Stimulated activated CD8-positive, alpha-beta memory T cell treated with anti-CD3 and anti-CD28 coated beads, Interleukin-15, amount 100 ng/mL, for 1 hour (primary cell): ENCODE results near the gene USP5.
A peak's percentile ranks its signal among the peaks of the same experiment; 100 is the strongest.

Experiments used
- DNase-seq: peaks from one replicate; pipeline ENCODE4 v3.0.0-alpha.2; 2020; ENCODE audit warnings: low read depth

USP5 gene

GRCh38 chr12:6851921-6852650 is at the start of gene USP5:
USP5 (plus strand) TSS chr12:6852150; CDS start chr12:6852180, 30 bp downstream.
- DNase-seq, result peak; percentile 91

- no peak for DNase-seq
Measured at GRCh38 chr12:6807170-6807569, 44.8 kb upstream of the USP5 start.

- DNase-seq, result no peak
Measured at GRCh38 chr12:6809056-6809455, 42.9 kb upstream of the USP5 start.

GRCh38 chr12:6810758-6811157 is 41.2 kb upstream of the USP5 start:
- no peak for DNase-seq

- no peak for DNase-seq
Measured at GRCh38 chr12:6813363-6813762, 38.6 kb upstream of the USP5 start.

- DNase-seq, result no peak
Measured at GRCh38 chr12:6816598-6816997, 35.4 kb upstream of the USP5 start.

- no peak for DNase-seq
Measured at GRCh38 chr12:6817098-6817497, 34.9 kb upstream of the USP5 start.

GRCh38 chr12:6817662-6818157 is 34.2 kb upstream of the USP5 start:
- no peak for DNase-seq

GRCh38 chr12:6818222-6818621 is 33.7 kb upstream of the USP5 start:
- no peak for DNase-seq

GRCh38 chr12:6818645-6819044 is 33.3 kb upstream of the USP5 start:
- no peak for DNase-seq

GRCh38 chr12:6819106-6820030 is 32.6 kb upstream of the USP5 start:
- no peak for DNase-seq

- DNase-seq, result no peak
Measured at GRCh38 chr12:6820166-6820565, 31.8 kb upstream of the USP5 start.

GRCh38 chr12:6821591-6822425 is 30.1 kb upstream of the USP5 start, which contains the start of gene GPR162:
GPR162 (plus strand) TSS chr12:6821821; CDS start chr12:6823899, 2,078 bp downstream.
- DNase-seq, result no peak

GRCh38 chr12:6822426-6823135 is 29.4 kb upstream of the USP5 start:
- no peak for DNase-seq

GRCh38 chr12:6823182-6824084 is 28.5 kb upstream of the USP5 start:
- DNase-seq, result no peak

GRCh38 chr12:6824085-6824775 is 27.7 kb upstream of the USP5 start:
- DNase-seq, result no peak

- no peak for DNase-seq
Measured at GRCh38 chr12:6824901-6825381, 27.0 kb upstream of the USP5 start.

- DNase-seq, result peak; percentile 64
Measured at GRCh38 chr12:6825398-6826124, 26.4 kb upstream of the USP5 start.
